ENCODE results near the gene ZNF438.

Gene ZNF438

GRCh38 chr10:31004611-31005193 lies 27.0 kb downstream of the ZNF438 start:
- no peak for TF ChIP-seq CTCF (IDR thresholded peaks at IDR 0.05; ENCODE audit: insufficient read depth, low read depth, low read length, missing control alignments)
- no peak overlapping the region for H3K4me3 ChIP-seq (ENCODE audit: low read depth, low read length)
- no peak for DNase-seq (ENCODE audit: low read depth)

- DNase-seq (ENCODE audit: low read depth), result no peak
- no peak overlapping the region for H3K4me3 ChIP-seq (ENCODE audit: low read depth, low read length)
- TF ChIP-seq CTCF (IDR thresholded peaks at IDR 0.05; ENCODE audit: insufficient read depth, low read depth, low read length, missing control alignments), result no peak
Measured at GRCh38 chr10:31001740-31002139, 29.9 kb downstream of the ZNF438 start.

GRCh38 chr10:31000867-31001266 lies 30.8 kb downstream of the ZNF438 start:
- no peak overlapping the region for H3K4me3 ChIP-seq (ENCODE audit: low read depth, low read length)
- TF ChIP-seq CTCF (IDR thresholded peaks at IDR 0.05; ENCODE audit: insufficient read depth, low read depth, low read length, missing control alignments), result no peak
- DNase-seq (ENCODE audit: low read depth), result no peak

- no peak for DNase-seq (ENCODE audit: low read depth)
- no peak overlapping the region for H3K4me3 ChIP-seq (ENCODE audit: low read depth, low read length)
- TF ChIP-seq CTCF (IDR thresholded peaks at IDR 0.05; ENCODE audit: insufficient read depth, low read depth, low read length, missing control alignments), result no peak
Measured at GRCh38 chr10:31000071-31000782, 31.4 kb downstream of the ZNF438 start.

- no peak overlapping the region for H3K4me3 ChIP-seq (ENCODE audit: low read depth, low read length)
- no peak for TF ChIP-seq CTCF (IDR thresholded peaks at IDR 0.05; ENCODE audit: insufficient read depth, low read depth, low read length, missing control alignments)
- DNase-seq (ENCODE audit: low read depth), result no peak
Measured at GRCh38 chr10:30999070-30999712, 32.5 kb downstream of the ZNF438 start.

GRCh38 chr10:30997536-30998235 lies 34.0 kb downstream of the ZNF438 start:
- H3K4me3 ChIP-seq (ENCODE audit: low read depth, low read length), result no peak overlapping the region
- no peak for TF ChIP-seq CTCF (IDR thresholded peaks at IDR 0.05; ENCODE audit: insufficient read depth, low read depth, low read length, missing control alignments)
- DNase-seq (ENCODE audit: low read depth), result no peak

All from GM12865 (cell line).